ENCODE results near the gene RASGRF1.

The RASGRF1 gene

GRCh38 chr15:78969687-78970349 lies 120.8 kb downstream of the RASGRF1 start (continued):
- TF ChIP-seq CREB5 (CRISPR knock-in tag; IDR thresholded peaks at IDR 0.05; ENCODE audit: low read depth): no peak
- TF ChIP-seq SNAI2 (CRISPR knock-in tag; IDR thresholded peaks at IDR 0.05): no peak
- no peak for TF ChIP-seq TCF4 (CRISPR knock-in tag; IDR thresholded peaks at IDR 0.05; ENCODE audit: borderline replicate concordance)
- TF ChIP-seq ISL1 (CRISPR knock-in tag; IDR thresholded peaks at IDR 0.05): no peak

GRCh38 chr15:78968539-78969271 lies 121.9 kb downstream of the RASGRF1 start:
- ATAC-seq: no peak
- TF ChIP-seq ZNF70 (CRISPR knock-in tag; IDR thresholded peaks at IDR 0.05) (no peak), TSHZ2 (CRISPR knock-in tag; IDR thresholded peaks at IDR 0.05) (no peak), POU6F1 (CRISPR knock-in tag; IDR thresholded peaks at IDR 0.05; ENCODE audit: borderline replicate concordance, low read depth) (no peak)

- ATAC-seq: no peak
- TF ChIP-seq ZFP3 (CRISPR knock-in tag; IDR thresholded peaks at IDR 0.05) (no peak), BACH2 (CRISPR knock-in tag; IDR thresholded peaks at IDR 0.05; ENCODE audit: borderline replicate concordance) (no peak), OSR1 (CRISPR knock-in tag; IDR thresholded peaks at IDR 0.05) (no peak), ISL1 (CRISPR knock-in tag; IDR thresholded peaks at IDR 0.05) (no peak), ZFP30 (CRISPR knock-in tag; IDR thresholded peaks at IDR 0.05) (no peak), PATZ1 (CRISPR knock-in tag; IDR thresholded peaks at IDR 0.05; ENCODE audit: borderline replicate concordance) (no peak), TCF4 (CRISPR knock-in tag; IDR thresholded peaks at IDR 0.05; ENCODE audit: borderline replicate concordance) (no peak), ZNF70 (CRISPR knock-in tag; IDR thresholded peaks at IDR 0.05) (no peak), SNAI2 (CRISPR knock-in tag; IDR thresholded peaks at IDR 0.05) (no peak), CREB5 (CRISPR knock-in tag; IDR thresholded peaks at IDR 0.05; ENCODE audit: low read depth) (no peak), CSDC2 (CRISPR knock-in tag; IDR thresholded peaks at IDR 0.05) (no peak), CSRNP3 (CRISPR knock-in tag; IDR thresholded peaks at IDR 0.05) (no peak), TSHZ2 (CRISPR knock-in tag; IDR thresholded peaks at IDR 0.05) (no peak), GLIS3 (CRISPR knock-in tag; IDR thresholded peaks at IDR 0.05) (no peak), ARNTL (CRISPR knock-in tag; IDR thresholded peaks at IDR 0.05; ENCODE audit: borderline replicate concordance, low read depth) (no peak), PPARA (CRISPR knock-in tag; IDR thresholded peaks at IDR 0.05; ENCODE audit: borderline replicate concordance) (no peak), POU6F1 (CRISPR knock-in tag; IDR thresholded peaks at IDR 0.05; ENCODE audit: borderline replicate concordance, low read depth) (no peak), ESRRG (CRISPR knock-in tag; IDR thresholded peaks at IDR 0.05) (no peak), TOX (CRISPR knock-in tag; IDR thresholded peaks at IDR 0.05; ENCODE audit: borderline replicate concordance) (no peak), RARB (CRISPR knock-in tag; IDR thresholded peaks at IDR 0.05) (no peak)
Observed at GRCh38 chr15:78968114-78968513, 122.5 kb downstream of the RASGRF1 start.

All from SK-N-SH treated with all-trans-retinoic acid at 6 μM for 48 hours (cell line).